ENCODE results near the gene ADGRL2. TPM values are rescaled to one million over a fixed set of nuclear protein-coding genes. Genes with fewer than 3 reads are reported as not detected.

Gene ADGRL2
- total RNA-seq, 1 donor from 2014 or later = 104 TPM

- DNase-seq = no peak
- no peak for TF ChIP-seq CTCF (IDR thresholded peaks at IDR 0.05)
- H3K27me3 ChIP-seq = no peaks in the 10 kb centered on the region
- H3K4me1 ChIP-seq = no peaks in the 10 kb centered on the region
- no peak overlapping the region for H3K4me3 ChIP-seq
- ATAC-seq = no peak
- no peaks in the 10 kb centered on the region for H3K9me3 ChIP-seq
- H3K27ac ChIP-seq = no peak overlapping the region
- no peaks in the 10 kb centered on the region for H3K36me3 ChIP-seq
- intact Hi-C loops (cut with DNase I) = no loop called here
These were observed 175.8 kb downstream of the ADGRL2 start for GRCh38 chr1:81976539-81976938.

GRCh38 chr1:81978945-81979344 is 178.2 kb downstream of the ADGRL2 start:
- Histone ChIP-seq H3K9me3 (no peaks in the 10 kb centered on the region), H3K4me3 (no peak overlapping the region), H3K27me3 (no peaks in the 10 kb centered on the region), H3K27ac (no peak overlapping the region), H3K4me1 (no peaks in the 10 kb centered on the region), H3K36me3 (no peaks in the 10 kb centered on the region)
- no peak for ATAC-seq
- intact Hi-C loops (cut with DNase I) = no loop called here
- DNase-seq = no peak
- TF ChIP-seq CTCF (IDR thresholded peaks at IDR 0.05) = no peak

- H3K27me3 ChIP-seq = no peaks in the 10 kb centered on the region
- peaks cover 13% of the 10 kb centered on the region for H3K36me3 ChIP-seq
- H3K4me3 ChIP-seq = no peak overlapping the region
- H3K4me1 ChIP-seq = no peaks in the 10 kb centered on the region
- ATAC-seq = no peak
- no peak for TF ChIP-seq CTCF (IDR thresholded peaks at IDR 0.05)
- intact Hi-C loops (cut with DNase I) = no loop called here
- no peak for DNase-seq
- no peak overlapping the region for H3K27ac ChIP-seq
- H3K9me3 ChIP-seq = no peaks in the 10 kb centered on the region
These were observed 181.8 kb downstream of the ADGRL2 start for GRCh38 chr1:81982523-81982922.

GRCh38 chr1:81989524-81989923 is 188.8 kb downstream of the ADGRL2 start:
- Histone ChIP-seq H3K4me1 (no peaks in the 10 kb centered on the region), H3K36me3 (peaks cover 36% of the 10 kb centered on the region), H3K27ac (no peak overlapping the region), H3K9me3 (no peaks in the 10 kb centered on the region), H3K4me3 (no peak overlapping the region), H3K27me3 (no peaks in the 10 kb centered on the region)
- no peak for TF ChIP-seq CTCF (IDR thresholded peaks at IDR 0.05)
- ATAC-seq = no peak
- intact Hi-C loops (cut with DNase I) = no loop called here
- DNase-seq = no peak

GRCh38 chr1:81990241-81990640 is 189.5 kb downstream of the ADGRL2 start:
- Histone ChIP-seq H3K27me3 (no peaks in the 10 kb centered on the region), H3K27ac (no peak overlapping the region), H3K4me3 (no peak overlapping the region), H3K4me1 (no peaks in the 10 kb centered on the region), H3K9me3 (no peaks in the 10 kb centered on the region), H3K36me3 (peaks cover 28% of the 10 kb centered on the region)
- intact Hi-C loops (cut with DNase I) = no loop called here
- ATAC-seq (no peak), DNase-seq (no peak)
- no peak for TF ChIP-seq CTCF (IDR thresholded peaks at IDR 0.05)

- no peak overlapping the region for H3K4me3 ChIP-seq
- no peak overlapping the region for H3K27ac ChIP-seq
- H3K27me3 ChIP-seq = no peaks in the 10 kb centered on the region
- H3K9me3 ChIP-seq = no peaks in the 10 kb centered on the region
- intact Hi-C loops (cut with DNase I) = no loop called here
- no peaks in the 10 kb centered on the region for H3K36me3 ChIP-seq
- DNase-seq (no peak), ATAC-seq (peak; percentile 58)
- H3K4me1 ChIP-seq = no peaks in the 10 kb centered on the region
- TF ChIP-seq CTCF (IDR thresholded peaks at IDR 0.05) = no peak
These were observed 197.4 kb downstream of the ADGRL2 start for GRCh38 chr1:81998165-81998564.
